NK-92 (cell line): Measurements from ENCODE around the gene DDX6.

Experiments
- DNase-seq: peaks from one replicate; lab custom pipeline; 2025; ENCODE audit not compliant: unreplicated experiment; lab: John Stamatoyannopoulos, UW

Gene DDX6

DNA sequence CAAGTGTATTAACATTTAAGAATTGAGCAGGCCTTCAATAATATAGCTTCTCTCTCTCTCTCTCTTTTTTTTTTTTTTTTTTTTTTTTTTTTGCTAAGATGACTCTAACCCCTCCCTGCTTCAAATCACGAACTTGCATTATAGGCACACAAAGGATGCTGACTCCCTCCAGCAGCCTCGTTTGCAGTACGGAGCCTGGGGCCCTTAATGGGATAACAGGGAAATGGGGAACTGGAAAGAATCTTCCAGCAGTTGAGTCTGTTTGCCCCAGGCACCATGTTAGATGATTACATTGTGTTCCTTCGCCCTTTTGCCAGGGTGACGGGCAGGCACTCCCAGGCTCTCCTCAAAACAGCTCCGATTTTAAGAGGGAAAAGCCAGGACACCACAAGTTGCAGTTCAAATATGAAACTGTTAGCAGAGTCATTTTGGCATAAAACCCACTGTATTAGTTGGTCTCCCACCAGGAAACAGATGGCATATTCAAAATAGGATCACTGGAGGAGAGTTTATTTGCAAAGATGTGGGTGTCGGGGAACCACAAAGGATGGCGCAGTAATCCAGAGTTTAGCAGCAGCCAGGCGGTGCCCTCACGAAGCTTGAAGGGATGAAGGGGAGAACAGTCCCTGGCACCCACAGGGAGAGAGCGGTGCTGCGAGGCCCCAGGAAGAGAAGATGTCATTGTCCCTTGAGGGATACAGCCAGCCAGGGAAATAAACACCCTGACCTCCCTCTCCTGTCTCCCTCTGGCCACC lies 85.0 kb downstream of the DDX6 start:
- DNase-seq: no peak

DNA sequence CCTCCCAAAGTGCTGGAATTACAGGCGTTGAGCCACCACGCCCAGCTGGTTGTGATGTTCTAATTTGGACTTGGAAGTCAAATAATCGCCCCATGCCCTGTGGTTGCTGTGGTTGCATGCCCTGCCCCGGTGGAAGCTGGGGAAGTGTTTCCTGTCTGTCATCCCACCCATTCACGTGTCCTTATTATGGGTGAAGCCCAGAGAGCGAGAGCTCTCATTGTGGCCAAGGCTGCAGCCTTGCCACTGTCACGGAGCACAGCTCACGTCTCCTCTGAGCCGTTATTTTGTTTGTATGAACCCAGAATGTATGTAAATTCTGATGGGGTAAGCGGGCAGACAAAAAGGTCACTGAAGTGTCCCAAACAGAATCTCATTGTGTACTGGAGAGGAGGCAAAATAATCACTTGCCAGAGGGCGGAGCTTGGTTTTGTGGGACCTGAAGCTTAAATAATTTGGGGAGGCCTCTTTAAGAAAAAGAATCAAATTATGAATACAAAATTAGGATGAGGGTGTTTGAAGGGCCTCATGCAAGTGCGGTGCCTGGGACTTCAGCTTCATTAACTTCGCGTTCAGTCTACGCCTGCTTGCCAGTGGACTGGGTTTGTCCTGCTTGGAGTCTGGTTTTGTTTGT lies 85.7 kb downstream of the DDX6 start:
- no peak for DNase-seq

DNA sequence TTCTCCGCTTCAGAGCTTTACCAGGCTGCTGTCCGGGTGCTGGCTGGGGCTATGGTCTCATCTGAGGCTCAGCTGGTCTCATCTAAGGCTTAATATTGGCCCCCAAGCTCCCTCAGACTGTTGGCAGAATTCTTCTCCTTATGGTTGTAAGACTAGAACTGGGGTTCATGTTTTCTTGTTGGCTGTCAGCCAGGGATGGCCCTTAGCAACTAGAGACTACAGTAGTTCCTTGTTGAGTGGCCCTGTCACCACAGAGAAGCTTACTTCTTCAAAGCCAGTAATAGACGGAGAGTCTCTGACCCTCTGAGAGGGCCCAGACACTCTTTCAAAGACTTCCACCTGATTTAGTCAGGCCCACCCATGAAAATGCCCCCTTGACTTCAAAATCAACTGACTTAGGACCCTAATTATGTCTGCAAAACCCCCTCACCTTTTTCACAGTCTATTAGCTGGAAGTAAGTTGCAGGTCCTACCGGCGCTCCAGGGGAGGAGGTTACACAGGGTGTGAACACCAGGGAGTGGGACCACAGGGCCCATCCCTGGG lies 87.3 kb downstream of the DDX6 start:
- DNase-seq: no peak

DNA sequence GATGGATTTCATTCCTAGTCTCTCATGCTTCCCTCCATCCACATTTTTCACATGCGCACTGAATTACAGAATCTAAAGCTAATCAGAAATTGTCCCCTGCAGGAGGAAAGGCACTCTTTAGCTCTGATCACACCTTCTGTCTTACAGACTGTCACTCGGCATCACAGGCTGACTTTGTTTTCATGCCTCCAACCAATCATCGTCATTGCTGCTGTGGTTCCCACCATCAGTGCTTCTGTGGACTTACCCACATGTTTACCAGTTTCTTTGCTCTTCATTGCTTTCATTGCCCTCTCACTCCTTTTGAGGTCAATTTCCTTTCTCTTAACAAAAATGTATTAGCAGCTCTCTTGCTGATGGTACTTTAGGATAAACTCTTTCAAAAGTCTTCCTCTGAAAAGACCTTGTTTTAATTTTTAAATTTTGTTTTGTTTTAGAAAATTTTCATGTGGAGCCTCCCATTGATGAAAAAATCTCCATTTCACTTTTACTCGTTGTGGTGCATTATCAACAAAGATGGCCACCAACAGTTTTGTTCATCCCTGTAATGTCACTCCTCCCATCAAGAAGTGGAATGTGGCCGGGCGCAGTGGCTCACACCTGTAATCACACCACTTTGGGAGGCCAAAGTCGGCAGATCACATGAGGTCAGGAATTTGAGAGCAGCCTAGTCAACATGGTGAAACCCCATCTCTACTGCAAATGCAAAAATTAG lies 91.3 kb downstream of the DDX6 start:
- DNase-seq: no peak
